WTC11 (cell line): ENCODE results near the gene IQGAP2. TPM values are rescaled to one million over a fixed set of nuclear protein-coding genes. Genes with fewer than 3 reads are reported as not detected.

Experiments used
- ATAC-seq: fragments of 200-7000 bp; cut with Tn5 transposase; 2 replicates; pipeline ENCODE4 v1.10.0; 2021; ENCODE audit warnings: mild to moderate bottlenecking, moderate library complexity
- CTCF ChIA-PET: fragments of 300-600 bp; sonication (Branson Sonifier 250); formaldehyde crosslinking; loops from one replicate; lab custom pipeline; 2021; ENCODE audit warnings: antibody characterized with exemption; lab: Charles Lee
- POLR2A ChIA-PET: fragments of 350-600 bp; sonication (Branson Sonifier 250); formaldehyde crosslinking; loops from one replicate; lab custom pipeline; 2021; ENCODE audit warnings: antibody characterized with exemption; lab: Charles Lee
- DNase-seq: peaks from one replicate; pipeline ENCODE4 v3.0.0; 2021; ENCODE audit warnings: low spot score
- H3K27ac Mint-ChIP-seq: 2 replicates; pipeline ENCODE4 v1.8.0; 2021; ENCODE audit warnings: mixed read lengths
- H3K27me3 Mint-ChIP-seq: 2 replicates; pipeline ENCODE4 v1.8.0; 2021; ENCODE audit warnings: low read depth, mild to moderate bottlenecking, moderate library complexity, mixed read lengths
- H3K36me3 Mint-ChIP-seq: 2 replicates; pipeline ENCODE4 v1.8.0; 2021; ENCODE audit warnings: mixed read lengths
- H3K4me1 Mint-ChIP-seq: 2 replicates; pipeline ENCODE4 v1.8.0; 2022; ENCODE audit warnings: mixed read lengths
- H3K4me3 Mint-ChIP-seq: 2 replicates; pipeline ENCODE4 v1.8.0; 2021; ENCODE audit warnings: mild to moderate bottlenecking, moderate library complexity, mixed read lengths
- H3K9me3 Mint-ChIP-seq: 2 replicates; pipeline ENCODE4 v1.8.0; 2021; ENCODE audit warnings: mixed read lengths
- ATF3 ChIP-seq: sonication (generic); formaldehyde crosslinking; conservative IDR thresholded peaks from 2 replicates; pipeline ENCODE4 v1.8.1; 2022; ENCODE audit warnings: mild to moderate bottlenecking, missing genetic modification reagents
- E2F1 ChIP-seq: sonication (generic); formaldehyde crosslinking; IDR thresholded peaks from 2 replicates; pipeline ENCODE4 v1.8.0; 2022; ENCODE audit warnings: mild to moderate bottlenecking, missing genetic modification reagents
- ETV6 ChIP-seq: sonication (generic); formaldehyde crosslinking; IDR thresholded peaks from 2 replicates; pipeline ENCODE4 v1.8.1; 2022; ENCODE audit warnings: mild to moderate bottlenecking, missing genetic modification reagents
- FOXJ3 ChIP-seq: sonication (generic); formaldehyde crosslinking; IDR thresholded peaks from 2 replicates; pipeline ENCODE4 v1.9.0; 2021; ENCODE audit warnings: missing genetic modification reagents, mild to moderate bottlenecking, borderline replicate concordance
- HMGA2 ChIP-seq: fragments of 250-450 bp; sonication (Bioruptor Pico); IDR thresholded peaks from 2 replicates; pipeline ENCODE4 v1.4.0; 2021; ENCODE audit warnings: mild to moderate bottlenecking, moderate library complexity
- IRF1 ChIP-seq: sonication (generic); formaldehyde crosslinking; IDR thresholded peaks from 2 replicates; pipeline ENCODE4 v1.8.0; 2023; ENCODE audit warnings: missing genetic modification reagents
- MAX ChIP-seq: sonication (generic); formaldehyde crosslinking; IDR thresholded peaks from 2 replicates; pipeline ENCODE4 v1.8.0; 2022; ENCODE audit warnings: mild to moderate bottlenecking, missing genetic modification reagents
- RELA ChIP-seq: sonication (generic); formaldehyde crosslinking; IDR thresholded peaks from 2 replicates; pipeline ENCODE4 v1.8.1; 2022; ENCODE audit warnings: missing genetic modification reagents, mild to moderate bottlenecking, borderline replicate concordance
- SMAD4 ChIP-seq: sonication (generic); formaldehyde crosslinking; IDR thresholded peaks from 2 replicates; pipeline ENCODE4 v1.8.0; 2022; ENCODE audit warnings: mild to moderate bottlenecking, missing genetic modification reagents
- TEAD4 ChIP-seq: sonication (generic); formaldehyde crosslinking; IDR thresholded peaks from 2 replicates; pipeline ENCODE4 v1.8.0; 2022; ENCODE audit warnings: mild to moderate bottlenecking, missing genetic modification reagents
- USF1 ChIP-seq: sonication (generic); formaldehyde crosslinking; IDR thresholded peaks from 2 replicates; pipeline ENCODE4 v1.8.0; 2022; ENCODE audit warnings: mild to moderate bottlenecking, missing genetic modification reagents
- USF2 ChIP-seq: sonication (generic); formaldehyde crosslinking; IDR thresholded peaks from 2 replicates; pipeline ENCODE4 v1.8.1; 2023; ENCODE audit warnings: mild to moderate bottlenecking, missing genetic modification reagents, moderate library complexity
- ZBTB21 ChIP-seq: sonication (generic); formaldehyde crosslinking; IDR thresholded peaks from 2 replicates; pipeline ENCODE4 v1.8.1; 2023; ENCODE audit warnings: mild to moderate bottlenecking, missing genetic modification reagents, borderline replicate concordance
- ZNF121 ChIP-seq: sonication (generic); formaldehyde crosslinking; IDR thresholded peaks from 2 replicates; pipeline ENCODE4 v1.8.0; 2023; ENCODE audit warnings: missing genetic modification reagents
- ZNF512 ChIP-seq: sonication (generic); formaldehyde crosslinking; IDR thresholded peaks from 2 replicates; pipeline ENCODE4 v1.8.1; 2022; ENCODE audit warnings: missing genetic modification reagents, borderline replicate concordance
- ZSCAN18 ChIP-seq: fragments of 250-450 bp; sonication (Bioruptor Pico); IDR thresholded peaks from 2 replicates; pipeline ENCODE4 v2.1.2; 2022; ENCODE audit warnings: mild to moderate bottlenecking, moderate library complexity
- total RNA-seq: library from RNA; stranded (reverse); gene quantifications from 3 replicates; pipeline ENCODE4 v1.2.3, GENCODE V29; 2021
- TF ChIP-seq, protein P1 (sequence below): sonication (generic); formaldehyde crosslinking; IDR thresholded peaks from 2 replicates; pipeline ENCODE4 v1.8.1; 2023; ENCODE audit warnings: mild to moderate bottlenecking, missing genetic modification reagents

IQGAP2 gene
- total RNA-seq, 1 experiment from 2014 or later = 70.6 TPM

- Mint-ChIP-seq H3K27me3 (no peaks in the 10 kb centered on the region), H3K4me1 (peaks cover 83% of the 10 kb centered on the region), H3K4me3 (peak overlapping the region; percentile 12; the same call in 1 of the 2 replicates), H3K36me3 (no peaks in the 10 kb centered on the region), H3K27ac (peak overlapping the region; percentile 100), H3K9me3 (no peaks in the 10 kb centered on the region)
- ChIA-PET POLR2A (no interaction called here), CTCF (interaction anchor here (1.7 kb wide), 1 partner anchor 85 kb away, joined by 6 read pairs; no protein-coding TSS in a partner anchor)
- TF ChIP-seq E2F1 (CRISPR knock-in tag) = no peak
- TF ChIP-seq MAX (CRISPR knock-in tag) = no peak
- no peak for TF ChIP-seq ZNF512
- TF ChIP-seq ZBTB21 (CRISPR knock-in tag) = no peak
- TF ChIP-seq, protein P1, sequence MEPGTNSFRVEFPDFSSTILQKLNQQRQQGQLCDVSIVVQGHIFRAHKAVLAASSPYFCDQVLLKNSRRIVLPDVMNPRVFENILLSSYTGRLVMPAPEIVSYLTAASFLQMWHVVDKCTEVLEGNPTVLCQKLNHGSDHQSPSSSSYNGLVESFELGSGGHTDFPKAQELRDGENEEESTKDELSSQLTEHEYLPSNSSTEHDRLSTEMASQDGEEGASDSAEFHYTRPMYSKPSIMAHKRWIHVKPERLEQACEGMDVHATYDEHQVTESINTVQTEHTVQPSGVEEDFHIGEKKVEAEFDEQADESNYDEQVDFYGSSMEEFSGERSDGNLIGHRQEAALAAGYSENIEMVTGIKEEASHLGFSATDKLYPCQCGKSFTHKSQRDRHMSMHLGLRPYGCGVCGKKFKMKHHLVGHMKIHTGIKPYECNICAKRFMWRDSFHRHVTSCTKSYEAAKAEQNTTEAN (CRISPR knock-in tag) = no peak
- TF ChIP-seq ZSCAN18 (CRISPR knock-in tag) = no peak
- no peak for TF ChIP-seq SMAD4 (CRISPR knock-in tag)
- TF ChIP-seq TEAD4 = no peak
- no peak for TF ChIP-seq ATF3 (CRISPR knock-in tag)
- no peak for TF ChIP-seq RELA
- TF ChIP-seq HMGA2 (CRISPR knock-in tag) = no peak
- TF ChIP-seq USF2 (CRISPR knock-in tag) = no peak
- TF ChIP-seq ETV6 = no peak
- TF ChIP-seq ZNF121 (CRISPR knock-in tag) = no peak
- no peak for TF ChIP-seq IRF1 (CRISPR knock-in tag)
- no peak for TF ChIP-seq USF1 (CRISPR knock-in tag)
- TF ChIP-seq FOXJ3 (CRISPR knock-in tag) = no peak
- DNase-seq (no peak), ATAC-seq (no peak; the same call in 1 of the 2 replicates)
Measured at GRCh38 chr5:76488969-76489368, 85.9 kb downstream of the IQGAP2 start.
